H9 (cell line): ENCODE data around the gene ANK3. TPM values are rescaled to one million over a fixed set of nuclear protein-coding genes. Genes with fewer than 3 reads are reported as not detected.

Experiments
- DNase-seq: peaks from one replicate; pipeline ENCODE4 v3.0.0-alpha.2; 2017
- H2AFZ ChIP-seq: one replicate; pipeline ENCODE4 v1.6.1; 2013; ENCODE audit warnings: mild to moderate bottlenecking, low read length, control low read depth, moderate library complexity
- H2AK5ac ChIP-seq: 2 replicates; pipeline ENCODE4 v1.6.1; 2013; ENCODE audit warnings: low read length, control low read depth, mixed read lengths; ENCODE audit not compliant: insufficient read length
- H2BK120ac ChIP-seq: one replicate; pipeline ENCODE4 v1.6.1; 2013; ENCODE audit warnings: low read depth, mild to moderate bottlenecking, low read length, control low read depth, inconsistent platforms; ENCODE audit not compliant: poor library complexity, severe bottlenecking
- H2BK12ac ChIP-seq: 2 replicates; pipeline ENCODE4 v1.6.1; 2013; ENCODE audit warnings: low read length, control low read depth, mixed read lengths, low read depth; ENCODE audit not compliant: insufficient read length
- H2BK15ac ChIP-seq: 2 replicates; pipeline ENCODE4 v1.6.1; 2013; ENCODE audit warnings: low read depth, low read length, control low read depth
- H2BK20ac ChIP-seq: one replicate; pipeline ENCODE4 v1.6.1; 2013; ENCODE audit warnings: low read depth, mild to moderate bottlenecking, low read length, control low read depth, inconsistent platforms; ENCODE audit not compliant: poor library complexity, severe bottlenecking
- H2BK5ac ChIP-seq: 2 replicates; pipeline ENCODE4 v1.6.1; 2013; ENCODE audit warnings: low read length, control low read depth, mixed read lengths; ENCODE audit not compliant: insufficient read length
- H3K14ac ChIP-seq: 2 replicates; pipeline ENCODE4 v1.6.1; 2013; ENCODE audit warnings: low read length, control low read depth; ENCODE audit not compliant: insufficient read depth
- H3K18ac ChIP-seq: 2 replicates; pipeline ENCODE4 v1.6.1; 2013; ENCODE audit warnings: low read depth, mild to moderate bottlenecking, mixed read lengths, low read length, control low read depth; ENCODE audit not compliant: insufficient read length
- H3K23ac ChIP-seq: 2 replicates; pipeline ENCODE4 v1.6.1; 2013; ENCODE audit warnings: low read length, control low read depth, mixed read lengths, low read depth; ENCODE audit not compliant: insufficient read length
- H3K23me2 ChIP-seq: 2 replicates; pipeline ENCODE4 v1.6.1; 2013; ENCODE audit warnings: low read depth, mild to moderate bottlenecking, mixed read lengths, low read length, control low read depth; ENCODE audit not compliant: insufficient read length, poor library complexity, severe bottlenecking
- H3K27ac ChIP-seq: 2 replicates; pipeline ENCODE4 v1.5.1; 2013; ENCODE audit warnings: low read length, control low read depth, mixed read lengths, low read depth; ENCODE audit not compliant: insufficient read length
- H3K27me3 ChIP-seq: 2 replicates; pipeline ENCODE4 v1.6.1; 2013; ENCODE audit warnings: low read length, control low read depth, inconsistent platforms; ENCODE audit not compliant: insufficient read depth
- H3K4ac ChIP-seq: 2 replicates; pipeline ENCODE4 v1.6.1; 2013; ENCODE audit warnings: low read depth, mild to moderate bottlenecking, control low read depth, inconsistent platforms, low read length, moderate library complexity
- H3K4me1 ChIP-seq: 2 replicates; pipeline ENCODE4 v1.6.1; 2013; ENCODE audit warnings: low read length, control low read depth, inconsistent platforms; ENCODE audit not compliant: insufficient read depth
- H3K4me2 ChIP-seq: 2 replicates; pipeline ENCODE4 v1.6.1; 2013; ENCODE audit warnings: low read length, control low read depth, mixed read lengths; ENCODE audit not compliant: insufficient read length, insufficient read depth
- H3K56ac ChIP-seq: 2 replicates; pipeline ENCODE4 v1.6.1; 2013; ENCODE audit warnings: low read depth, mild to moderate bottlenecking, mixed read lengths, low read length, control low read depth; ENCODE audit not compliant: insufficient read length
- H3K79me1 ChIP-seq: 2 replicates; pipeline ENCODE4 v1.6.1; 2013; ENCODE audit warnings: low read depth, mild to moderate bottlenecking, moderate library complexity, low read length, control low read depth, inconsistent platforms; ENCODE audit not compliant: insufficient read depth, poor library complexity, severe bottlenecking
- H3K79me2 ChIP-seq: 2 replicates; pipeline ENCODE4 v1.6.1; 2013; ENCODE audit warnings: low read length, control low read depth, inconsistent platforms; ENCODE audit not compliant: insufficient read depth
- H3K9ac ChIP-seq: 2 replicates; pipeline ENCODE4 v1.6.1; 2013; ENCODE audit warnings: low read length, control low read depth, mixed read lengths; ENCODE audit not compliant: insufficient read length; ENCODE audit errors: extremely low read depth
- H3K9me3 ChIP-seq: one replicate; pipeline ENCODE4 v1.6.1; 2013; ENCODE audit warnings: low read depth, low read length, inconsistent platforms; ENCODE audit not compliant: control insufficient read depth
- H3T11ph ChIP-seq: one replicate; pipeline ENCODE4 v1.6.1; 2013; ENCODE audit warnings: mild to moderate bottlenecking, low read length, control low read depth, inconsistent platforms
- H4K20me1 ChIP-seq: one replicate; pipeline ENCODE4 v1.6.1; 2013; ENCODE audit not compliant: control insufficient read depth, insufficient read length, insufficient read depth
- H4K5ac ChIP-seq: 2 replicates; pipeline ENCODE4 v1.6.1; 2013; ENCODE audit warnings: low read depth, mild to moderate bottlenecking, mixed read lengths, low read length, control low read depth; ENCODE audit not compliant: insufficient read length
- H4K8ac ChIP-seq: replicated peaks from 2 replicates; pipeline ENCODE4 v1.6.1; 2013; ENCODE audit warnings: low read length, control low read depth, mixed read lengths, low read depth; ENCODE audit not compliant: insufficient read length
- H4K91ac ChIP-seq: 2 replicates; pipeline ENCODE4 v1.6.1; 2013; ENCODE audit warnings: low read depth, mild to moderate bottlenecking, moderate library complexity, mixed read lengths, low read length, control low read depth; ENCODE audit not compliant: insufficient read length
- H3K27ac Mint-ChIP-seq, 3 experiments: 2 replicates in 2 of 3; 3 replicates in 1 of 3; pipeline ENCODE4 v1.8.0; 2020 to 2021; ENCODE audit warnings: mixed read lengths in 3 of 3, mild to moderate bottlenecking in 1 of 3, moderate library complexity in 1 of 3
- H3K27me3 Mint-ChIP-seq: 2 replicates; pipeline ENCODE4 v1.8.0; 2021; ENCODE audit warnings: low read depth, mild to moderate bottlenecking, moderate library complexity, mixed read lengths
- H3K36me3 Mint-ChIP-seq, 3 experiments: 2 replicates in 2 of 3; 3 replicates in 1 of 3; pipeline ENCODE4 v1.8.0; 2020 to 2021; ENCODE audit warnings: low read depth in 3 of 3, mixed read lengths in 3 of 3; ENCODE audit not compliant: insufficient read depth in 1 of 3
- H3K4me1 Mint-ChIP-seq, 2 experiments: 2 replicates each; pipeline ENCODE4 v1.8.0; 2020; ENCODE audit warnings: mixed read lengths in 2 of 2
- H3K4me3 Mint-ChIP-seq, 2 experiments: 2 replicates in 1 of 2; 3 replicates in 1 of 2; pipeline ENCODE4 v1.8.0; 2020 to 2021; ENCODE audit warnings: mild to moderate bottlenecking in 2 of 2, mixed read lengths in 2 of 2, moderate library complexity in 1 of 2
- H3K9me3 Mint-ChIP-seq, 2 experiments: 2 replicates in 1 of 2; 3 replicates in 1 of 2; pipeline ENCODE4 v1.8.0; 2020; ENCODE audit warnings: mild to moderate bottlenecking in 2 of 2, mixed read lengths in 2 of 2, moderate library complexity in 1 of 2
- WGBS: extraction: QIAGEN DNeasy Blood & Tissue Kit; methylation state at CpG from one replicate; pipeline ENCODE4 v1.1.7; 2013; ENCODE audit warnings: missing lambda C conversion rate, low lambda C conversion rate, mixed read lengths; ENCODE audit not compliant: insufficient read length; ENCODE audit errors: extremely low coverage; 5-methylcytosine and 5-hydroxymethylcytosine counted together
- total RNA-seq: library from RNA; stranded (reverse); gene quantifications from 2 replicates; pipeline ENCODE4 v1.2.1, GENCODE V29; 2021
- TF ChIP-seq, protein P1 (sequence below): fragments of 200-600 bp; sonication (generic); conservative IDR thresholded peaks from 3 replicates; pipeline ENCODE4 v1.8.0; 2021; ENCODE audit warnings: antibody characterized with exemption, mild to moderate bottlenecking

ANK3 gene
- total RNA-seq, 1 experiment from 2014 or later = 59.6 TPM

DNA sequence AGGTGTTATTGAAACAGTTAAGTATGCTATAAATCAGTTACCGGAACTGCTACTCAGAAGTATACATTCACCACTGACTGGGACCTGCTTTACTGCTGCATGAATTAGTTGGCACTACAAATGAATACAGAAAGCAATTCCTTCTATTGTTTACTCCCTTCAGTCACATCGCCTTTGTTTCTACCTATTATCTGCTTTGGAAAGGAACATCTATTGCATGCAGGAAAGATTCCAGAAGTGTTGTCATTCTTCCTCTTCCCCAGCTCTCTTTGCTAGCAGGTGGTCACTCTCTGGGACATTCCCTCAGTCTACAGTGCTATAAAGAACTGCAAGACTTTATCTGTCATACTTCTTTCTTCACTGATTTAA lies 131.3 kb downstream of the ANK3 start:
- Histone ChIP-seq H2AFZ (no peak overlapping the region), H2BK5ac (no peak overlapping the region), H2BK120ac (no peak overlapping the region), H3K79me2 (no peaks in the 10 kb centered on the region), H2BK15ac (no peak overlapping the region), H4K8ac (no peak overlapping the region), H3K23ac (no peak overlapping the region), H3K14ac (no peak overlapping the region), H4K91ac (no peak overlapping the region), H3K18ac (no peak overlapping the region), H3K79me1 (no peaks in the 10 kb centered on the region), H4K20me1 (no peaks in the 10 kb centered on the region), H3T11ph (no peak overlapping the region), H3K27me3 (no peaks in the 10 kb centered on the region), H3K23me2 (no peaks in the 10 kb centered on the region), H3K27ac (no peak overlapping the region), H2BK20ac (no peak overlapping the region), H2AK5ac (no peak overlapping the region), H4K5ac (no peak overlapping the region), H3K9me3 (no peaks in the 10 kb centered on the region), H3K56ac (no peak overlapping the region), H3K4me2 (no peak overlapping the region), H3K4me1 (peaks cover 2% of the 10 kb centered on the region; the same call in 1 of the 2 replicates), H3K4ac (no peak overlapping the region), H2BK12ac (no peak overlapping the region), H3K9ac (no peak overlapping the region)
- H3K36me3 Mint-ChIP-seq = peaks cover 0 to 2% (median 0%) of the 10 kb centered on the region in 3 experiments; a peak in 2 of 7 replicates
- no CpG with 5 or more reads among the region's 2 CpGs for WGBS
- peaks cover 20 to 21% of the 10 kb centered on the region in 2 experiments for H3K4me1 Mint-ChIP-seq
- H3K27me3 Mint-ChIP-seq = no peaks in the 10 kb centered on the region
- TF ChIP-seq, protein P1, sequence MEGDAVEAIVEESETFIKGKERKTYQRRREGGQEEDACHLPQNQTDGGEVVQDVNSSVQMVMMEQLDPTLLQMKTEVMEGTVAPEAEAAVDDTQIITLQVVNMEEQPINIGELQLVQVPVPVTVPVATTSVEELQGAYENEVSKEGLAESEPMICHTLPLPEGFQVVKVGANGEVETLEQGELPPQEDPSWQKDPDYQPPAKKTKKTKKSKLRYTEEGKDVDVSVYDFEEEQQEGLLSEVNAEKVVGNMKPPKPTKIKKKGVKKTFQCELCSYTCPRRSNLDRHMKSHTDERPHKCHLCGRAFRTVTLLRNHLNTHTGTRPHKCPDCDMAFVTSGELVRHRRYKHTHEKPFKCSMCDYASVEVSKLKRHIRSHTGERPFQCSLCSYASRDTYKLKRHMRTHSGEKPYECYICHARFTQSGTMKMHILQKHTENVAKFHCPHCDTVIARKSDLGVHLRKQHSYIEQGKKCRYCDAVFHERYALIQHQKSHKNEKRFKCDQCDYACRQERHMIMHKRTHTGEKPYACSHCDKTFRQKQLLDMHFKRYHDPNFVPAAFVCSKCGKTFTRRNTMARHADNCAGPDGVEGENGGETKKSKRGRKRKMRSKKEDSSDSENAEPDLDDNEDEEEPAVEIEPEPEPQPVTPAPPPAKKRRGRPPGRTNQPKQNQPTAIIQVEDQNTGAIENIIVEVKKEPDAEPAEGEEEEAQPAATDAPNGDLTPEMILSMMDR = no peak
- no peaks in the 10 kb centered on the region for H3K9me3 Mint-ChIP-seq
- DNase-seq = no peak
- no peak overlapping the region for H3K4me3 Mint-ChIP-seq
- H3K27ac Mint-ChIP-seq = peak overlapping the region in 1 of 3 experiments; percentile 62; a peak in 3 of 7 replicates
